Endometrial microvascular endothelial cells (primary cell): ENCODE results near the gene AP3D1. TPM values are rescaled to one million over a fixed set of nuclear protein-coding genes. Genes with fewer than 3 reads are reported as not detected.

Source experiments
- in situ Hi-C: cut with HindIII; loops from 2 replicates; pipeline ENCODE4 v1.10.0; 2017; ENCODE audit warnings: low sequenced_read_pairs, low pct_unique_long_range_greater_than_20kb; ENCODE audit errors: inconsistent ontology term
- total RNA-seq: library from RNA; depleted of rRNA; stranded (reverse); fragments of >200 nt; gene quantifications from one replicate; pipeline ENCODE4 v1.2.3, GENCODE V29; 2015; ENCODE audit errors: inconsistent ontology term

Gene AP3D1
- total RNA-seq, 1 donor from 2014 or later: 103 TPM

DNA sequence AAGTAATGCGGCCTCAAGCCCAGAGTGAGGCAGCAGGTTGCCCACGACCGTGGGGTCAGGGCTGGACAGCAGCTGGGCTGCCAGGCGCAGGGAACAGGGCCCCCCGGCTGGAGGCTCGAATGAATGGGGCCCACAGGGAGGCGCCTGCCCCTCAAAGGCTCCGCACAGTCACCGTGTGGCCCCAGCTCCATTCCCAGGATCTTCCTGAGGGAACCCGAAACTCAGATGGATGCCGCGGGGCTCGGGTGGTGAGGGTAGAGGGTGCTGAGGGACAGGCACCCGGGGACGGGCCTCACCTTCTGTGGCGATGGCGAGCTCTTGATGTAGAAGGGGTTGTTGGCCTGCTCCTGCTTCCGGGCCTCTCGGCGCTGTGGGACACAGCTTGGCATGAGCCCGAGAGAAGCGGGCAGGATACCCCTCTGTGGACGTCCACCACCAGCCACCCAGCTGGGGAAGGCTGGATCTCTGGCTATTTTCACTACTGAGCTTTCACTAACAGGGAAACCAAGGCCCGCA is 35.4 kb downstream of the AP3D1 start:
- in situ Hi-C loops: no loop called here

- in situ Hi-C loops: no loop called here
Measured at GRCh38 chr19:2115324-2115723, 36.0 kb downstream of the AP3D1 start.

GRCh38 chr19:2114821-2115220 is 36.5 kb downstream of the AP3D1 start:
- in situ Hi-C loops: no loop called here

DNA sequence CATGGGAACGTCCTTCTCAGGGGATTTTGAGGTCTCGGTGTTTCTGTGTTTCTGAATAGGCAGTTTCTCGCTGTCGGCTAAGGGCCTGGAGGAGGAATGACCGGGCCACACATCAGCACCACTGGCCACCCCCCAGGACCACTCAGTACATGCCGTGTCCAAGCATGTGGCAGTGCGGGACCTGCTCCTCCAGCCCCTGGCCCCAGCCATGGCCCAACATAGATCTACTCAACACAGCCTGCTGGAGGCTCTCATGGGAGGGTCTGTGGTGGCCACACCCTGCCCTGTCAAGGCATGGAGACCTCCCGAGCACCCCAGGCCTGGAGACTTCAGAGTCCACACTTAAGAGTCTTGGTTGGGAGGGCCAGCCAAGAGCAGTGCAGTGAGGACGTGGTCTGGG is 37.1 kb downstream of the AP3D1 start:
- in situ Hi-C loops: no loop called here

GRCh38 chr19:2113439-2114211 is 37.7 kb downstream of the AP3D1 start:
- in situ Hi-C loops: no loop called here

DNA sequence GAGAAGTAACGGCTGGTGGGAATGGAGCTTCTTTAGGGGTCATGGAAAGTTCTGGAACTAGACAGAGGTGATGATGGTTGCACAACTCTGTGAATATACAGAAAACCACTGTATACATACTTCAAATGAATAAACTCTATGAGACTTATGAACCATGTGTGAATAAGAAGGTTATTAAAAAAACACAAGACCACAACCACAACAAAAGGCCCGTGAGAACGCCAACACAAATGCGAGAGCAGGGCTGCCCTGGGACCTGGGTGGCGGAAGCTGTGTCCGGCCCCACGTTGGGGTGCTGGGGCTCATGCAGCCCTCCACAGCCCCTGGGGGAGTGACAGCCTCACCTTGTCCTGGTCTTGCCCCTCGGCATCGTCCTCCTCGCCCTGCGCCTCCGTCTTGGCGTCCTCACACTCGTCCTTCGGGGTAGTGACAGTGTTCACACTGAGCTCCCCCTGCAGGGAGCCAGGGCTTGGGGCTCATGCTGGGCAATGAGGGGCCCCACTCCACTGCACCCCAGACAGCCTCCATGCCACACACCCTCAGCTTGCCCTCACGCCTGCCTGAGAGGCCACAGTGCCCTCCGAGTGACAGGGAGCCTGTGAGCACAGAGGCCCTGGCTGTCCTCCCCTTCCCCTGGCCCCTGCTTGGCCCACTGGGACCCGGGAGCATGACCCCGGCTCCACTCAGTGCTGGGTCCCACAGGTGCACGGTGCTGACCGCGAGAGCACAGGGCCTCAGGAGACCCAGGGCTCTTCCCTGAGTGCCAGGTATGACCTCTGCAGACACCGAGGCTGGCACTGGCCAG is 38.6 kb downstream of the AP3D1 start:
- in situ Hi-C loops: no loop called here

GRCh38 chr19:2111886-2112285 is 39.5 kb downstream of the AP3D1 start:
- in situ Hi-C loops: no loop called here

GRCh38 chr19:2111425-2111824 is 39.9 kb downstream of the AP3D1 start:
- in situ Hi-C loops: no loop called here

GRCh38 chr19:2110822-2111221 is 40.5 kb downstream of the AP3D1 start:
- in situ Hi-C loops: no loop called here

DNA sequence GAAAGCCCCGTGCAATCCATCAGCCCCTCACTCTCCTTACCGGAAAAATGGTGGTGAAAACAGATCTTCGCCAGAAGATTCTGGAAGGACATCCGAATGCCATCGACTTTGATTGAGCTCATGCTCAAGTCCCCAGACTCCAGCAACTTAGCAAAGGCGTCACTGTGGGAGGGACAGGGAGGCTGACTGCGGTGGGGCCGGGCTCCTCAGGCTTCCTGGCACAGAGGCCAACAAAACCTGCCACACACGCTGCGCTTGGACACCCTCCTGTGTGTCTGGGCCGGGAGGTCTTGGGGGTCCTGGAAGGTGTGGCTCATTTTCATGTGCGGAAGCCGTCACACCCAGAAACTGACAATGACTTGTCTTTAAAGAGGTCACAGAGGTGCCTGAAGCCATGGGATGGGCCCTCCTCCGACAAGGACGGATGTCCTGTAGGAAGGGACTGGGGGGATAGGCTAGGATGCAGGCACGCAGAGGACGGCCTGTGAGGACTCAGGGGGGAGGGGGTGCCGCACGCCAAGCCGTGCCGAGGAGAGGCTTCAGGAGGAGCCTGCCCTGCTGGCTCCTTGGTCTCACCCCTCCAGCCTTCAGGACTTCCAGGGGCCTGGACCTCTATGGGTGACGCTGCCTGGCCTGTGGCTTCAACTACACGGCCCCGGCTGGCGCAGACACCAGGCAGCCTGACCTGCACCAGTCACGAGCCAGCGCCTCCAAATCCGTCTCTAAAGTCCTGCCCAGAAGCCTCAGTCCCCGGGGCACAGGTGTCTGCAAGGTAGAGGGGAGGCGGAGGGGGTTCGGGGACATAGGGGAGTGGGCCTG is 42.1 kb downstream of the AP3D1 start:
- in situ Hi-C loops: no loop called here

- in situ Hi-C loops: no loop called here
Measured at GRCh38 chr19:2108251-2109016, 42.9 kb downstream of the AP3D1 start.

DNA sequence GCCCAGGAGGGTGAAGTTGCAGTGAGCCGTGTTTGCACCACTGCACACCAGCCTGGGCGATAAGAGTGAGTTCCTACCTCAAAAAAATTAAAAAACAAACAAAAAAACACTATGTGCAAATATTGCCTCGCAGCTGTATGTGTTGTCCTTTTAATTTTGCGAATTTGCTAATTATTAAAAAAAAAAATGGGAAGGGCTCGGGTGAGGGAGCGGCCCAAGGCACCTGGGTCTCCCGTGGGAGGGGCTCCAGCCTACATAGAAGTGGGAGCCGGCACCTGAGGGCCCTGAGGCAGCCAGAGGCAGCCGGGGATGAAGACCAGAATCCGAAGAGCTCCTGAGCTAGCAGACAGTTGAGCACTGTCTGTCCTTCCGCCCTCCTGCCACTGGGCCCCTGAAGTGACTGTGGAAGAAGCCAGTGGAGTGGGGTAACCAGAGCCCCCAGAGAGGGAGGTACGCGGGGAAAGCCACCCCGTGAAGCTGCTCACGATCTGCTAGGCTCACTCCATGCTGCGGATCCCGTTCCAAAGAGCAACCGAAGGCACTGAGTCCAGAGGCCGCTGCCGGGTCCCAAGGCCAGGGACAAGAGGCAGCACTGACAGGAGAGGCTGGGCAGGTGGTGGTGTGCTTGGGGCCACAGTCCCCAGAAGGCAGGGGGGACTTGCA is 48.2 kb downstream of the AP3D1 start:
- in situ Hi-C loops: no loop called here

- in situ Hi-C loops: no loop called here
Measured at GRCh38 chr19:2101417-2102335, 49.7 kb downstream of the AP3D1 start.

GRCh38 chr19:2100719-2101061 is 50.7 kb downstream of the AP3D1 start:
- in situ Hi-C loops: no loop called here

DNA sequence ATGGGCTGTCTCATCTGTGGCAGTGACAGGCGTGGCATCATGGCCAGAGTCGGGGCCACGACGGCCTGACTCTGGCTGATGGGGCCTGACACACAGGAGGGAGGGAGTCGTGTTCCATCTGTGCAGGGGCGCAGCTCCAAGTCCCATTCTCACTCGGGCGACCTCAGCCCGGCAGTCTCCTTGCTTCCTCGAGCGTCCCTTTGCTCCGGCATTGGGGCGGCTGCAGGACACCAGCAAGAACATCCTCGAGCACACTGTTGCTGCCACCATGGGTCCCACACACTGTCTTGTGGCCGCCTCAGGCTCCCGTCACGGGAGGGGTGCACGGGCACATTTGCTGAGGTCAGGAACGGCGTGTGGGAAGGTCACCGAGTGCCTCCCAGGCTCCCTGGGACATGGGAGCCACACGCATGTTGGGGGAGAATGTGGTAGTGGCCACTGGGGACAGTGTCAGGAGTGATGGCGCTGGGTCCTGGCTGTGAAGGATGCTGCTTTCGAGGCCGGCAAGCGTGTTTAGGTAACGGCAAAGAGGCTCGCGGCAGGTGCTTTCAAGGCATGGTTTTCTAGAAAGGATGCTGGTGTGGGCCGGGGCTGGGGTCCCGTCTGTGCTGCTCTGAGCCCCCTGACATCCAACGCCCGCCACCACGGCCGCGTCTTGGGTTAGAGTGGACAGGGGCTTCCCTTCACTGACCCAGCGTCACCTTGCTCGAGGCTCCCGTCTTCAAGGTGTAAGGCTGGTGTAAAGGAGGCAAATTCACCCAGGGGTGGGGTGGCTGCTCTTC is 51.2 kb downstream of the AP3D1 start:
- in situ Hi-C loops: no loop called here

GRCh38 chr19:2099054-2099501 is 52.3 kb downstream of the AP3D1 start:
- in situ Hi-C loops: no loop called here
